Ectodermal cell (in vitro differentiated cells): ENCODE measurements around the gene OR2T27. TPM values are rescaled to one million over a fixed set of nuclear protein-coding genes. Genes with fewer than 3 reads are reported as not detected.
"Not testable (repeated sequence)": the region's sequence is repeated elsewhere in the genome, so short reads cannot be mapped to it uniquely, and the experiment has no call there.

Experiments
- H3K27ac ChIP-seq: 2 replicates; pipeline ENCODE4 v1.7.0; 2013; ENCODE audit warnings: mild to moderate bottlenecking, low read depth, low read length; ENCODE audit not compliant: insufficient read depth, poor library complexity, severe bottlenecking
- H3K27me3 ChIP-seq: 2 replicates; pipeline ENCODE4 v1.7.0; 2013; ENCODE audit warnings: mild to moderate bottlenecking, low read length; ENCODE audit not compliant: insufficient read depth, control insufficient read depth, poor library complexity, severe bottlenecking
- H3K36me3 ChIP-seq: one replicate; pipeline ENCODE4 v1.7.0; 2013; ENCODE audit warnings: low read length; ENCODE audit not compliant: control insufficient read depth, insufficient read depth
- H3K4me1 ChIP-seq: one replicate; pipeline ENCODE4 v1.7.0; 2013; ENCODE audit warnings: low read length; ENCODE audit not compliant: control insufficient read depth, insufficient read depth
- H3K4me3 ChIP-seq: 2 replicates; pipeline ENCODE4 v1.7.0; 2013; ENCODE audit warnings: low read depth, low read length, control low read depth; ENCODE audit not compliant: insufficient read depth
- H3K9me3 ChIP-seq: 2 replicates; pipeline ENCODE4 v1.7.0; 2013; ENCODE audit warnings: mild to moderate bottlenecking, low read length, moderate library complexity; ENCODE audit not compliant: control insufficient read depth
- WGBS, 2 experiments: methylation state at CpG; one replicate each; pipeline ENCODE4 v1.1.7; 2013; ENCODE audit warnings: missing lambda C conversion rate in 2 of 2; 5-methylcytosine and 5-hydroxymethylcytosine counted together
- polyA plus RNA-seq, 4 experiments: library from polyadenylated mRNA; stranded (reverse); fragments of 50-300 nt; gene quantifications; one replicate each; pipeline ENCODE4 v1.2.3, GENCODE V29; 2013

Gene OR2T27, protein sequence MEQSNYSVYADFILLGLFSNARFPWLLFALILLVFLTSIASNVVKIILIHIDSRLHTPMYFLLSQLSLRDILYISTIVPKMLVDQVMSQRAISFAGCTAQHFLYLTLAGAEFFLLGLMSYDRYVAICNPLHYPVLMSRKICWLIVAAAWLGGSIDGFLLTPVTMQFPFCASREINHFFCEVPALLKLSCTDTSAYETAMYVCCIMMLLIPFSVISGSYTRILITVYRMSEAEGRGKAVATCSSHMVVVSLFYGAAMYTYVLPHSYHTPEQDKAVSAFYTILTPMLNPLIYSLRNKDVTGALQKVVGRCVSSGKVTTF
- not detected for polyA plus RNA-seq (2013, experiment 1 of 4)
- polyA plus RNA-seq (2013, experiment 2 of 4): not detected
- not detected for polyA plus RNA-seq (2013, experiment 3 of 4)
- polyA plus RNA-seq (2013, experiment 4 of 4): not detected

DNA sequence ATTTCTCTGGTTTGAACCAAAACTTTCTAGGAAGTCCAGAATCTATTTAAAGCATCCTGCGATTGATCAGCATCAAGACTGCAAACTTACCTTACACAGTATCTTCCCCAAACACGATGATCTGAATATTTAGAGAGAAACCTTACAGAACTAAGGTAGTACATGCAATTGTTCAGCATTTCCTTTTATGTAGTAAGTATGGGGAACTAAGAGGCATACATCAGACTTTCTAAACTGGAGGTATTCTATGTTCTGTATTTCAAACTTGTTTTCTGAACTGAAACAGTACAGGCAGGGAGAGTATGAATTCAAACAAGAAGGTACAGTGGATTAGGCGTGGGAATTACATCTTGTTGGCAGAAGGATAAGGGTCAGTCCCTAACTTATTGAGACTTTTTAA is at the start of gene OR2T27:
Gene OR2T27, minus strand, starts transcription at position 175 of the 400 bp plus-strand sequence. CDS start 4,644 bp downstream, outside the sequence.
- not testable (repeated sequence) for H3K4me3 ChIP-seq, H3K4me1 ChIP-seq, H3K36me3 ChIP-seq, H3K27ac ChIP-seq, H3K27me3 ChIP-seq, H3K9me3 ChIP-seq
- WGBS, 2 experiments: no CpG with 5 or more reads among the region's 3 CpGs

DNA sequence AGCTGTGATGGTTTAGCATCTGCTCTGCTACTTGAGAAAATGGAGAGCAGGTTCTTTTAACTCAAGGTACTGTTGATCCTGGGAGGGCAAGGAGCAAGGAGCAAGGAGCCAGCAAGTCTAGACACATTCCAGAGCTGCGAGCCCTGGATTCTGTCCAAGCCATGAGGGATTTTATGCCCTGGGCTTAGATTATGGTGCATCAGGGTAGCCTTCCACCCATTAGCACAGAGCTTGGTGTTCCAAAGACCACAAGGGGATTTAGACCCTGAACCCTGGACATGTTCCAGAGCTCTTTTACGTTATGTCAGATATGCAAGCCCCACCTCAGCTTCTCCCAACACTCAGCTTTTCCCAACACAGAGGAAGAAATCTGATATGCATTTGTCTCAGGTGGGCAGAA is 49.3 kb upstream of the OR2T27 start:
- H3K4me1 ChIP-seq: no peaks in the 10 kb centered on the region
- WGBS, 2 experiments: 69 to 74% methylated on average over 2 of the region's 2 CpGs
- H3K36me3 ChIP-seq: no peaks in the 10 kb centered on the region
- no peaks in the 10 kb centered on the region for H3K27me3 ChIP-seq
- H3K9me3 ChIP-seq: peaks cover 10% of the 10 kb centered on the region
- no peak overlapping the region for H3K4me3 ChIP-seq
- no peak overlapping the region for H3K27ac ChIP-seq

DNA sequence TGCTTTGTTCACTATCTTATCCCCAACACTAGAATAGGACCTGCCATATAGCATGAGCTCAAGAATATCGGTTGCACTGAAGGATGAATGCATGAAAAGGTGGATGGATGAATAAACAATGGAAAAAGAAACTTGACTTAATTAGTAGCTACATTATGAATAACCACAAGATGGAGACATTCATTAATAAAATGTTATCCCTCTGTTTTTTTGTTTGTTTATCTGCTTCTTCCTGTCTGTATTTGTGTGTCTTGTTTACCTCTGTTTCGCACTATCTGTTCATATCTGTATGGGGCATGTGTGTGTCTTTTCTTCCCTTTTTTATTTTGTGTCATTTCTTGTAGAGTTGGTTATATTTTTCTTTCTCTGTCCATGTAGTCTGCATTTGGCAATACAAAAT is 48.3 kb upstream of the OR2T27 start:
- no peak overlapping the region for H3K27ac ChIP-seq
- H3K4me3 ChIP-seq: no peak overlapping the region
- 82 to 89% methylated on average over 1 of the region's 2 CpGs for WGBS, 2 experiments
- H3K27me3 ChIP-seq: no peaks in the 10 kb centered on the region
- H3K4me1 ChIP-seq: no peaks in the 10 kb centered on the region
- no peaks in the 10 kb centered on the region for H3K36me3 ChIP-seq
- H3K9me3 ChIP-seq: peaks cover 9% of the 10 kb centered on the region

DNA sequence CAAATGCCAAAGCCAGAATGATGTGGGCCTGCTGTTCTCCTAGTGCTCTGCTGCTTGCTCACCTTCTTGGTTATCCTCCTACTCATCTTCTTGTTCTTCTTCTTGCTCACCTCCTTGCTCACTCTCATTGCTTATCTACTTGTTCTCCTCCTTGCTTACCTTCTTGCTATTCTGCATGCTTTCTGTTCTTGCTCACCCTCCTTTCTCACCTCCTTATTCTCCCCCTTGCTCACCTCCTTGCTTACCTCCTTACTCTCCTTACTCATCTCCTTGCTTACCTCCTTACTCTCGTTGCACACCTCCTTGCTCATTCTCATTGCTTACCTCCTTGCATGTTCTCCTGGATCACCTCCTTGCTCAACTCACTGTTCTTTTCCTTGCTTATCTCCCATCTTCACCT is 47.4 kb upstream of the OR2T27 start, which contains the start of gene OR14I1:
Gene OR14I1, minus strand, starts transcription at position 53 of the 400 bp plus-strand sequence.
- no peak within 1 kb of the TSS for H3K4me3 ChIP-seq
- no peaks in the 10 kb centered on the region for H3K4me1 ChIP-seq
- H3K9me3 ChIP-seq: peaks cover 9% of the 10 kb centered on the region
- no peaks in the 10 kb centered on the region for H3K36me3 ChIP-seq
- no peaks in the 10 kb centered on the region for H3K27me3 ChIP-seq
- WGBS, 2 experiments: 62 to 63% methylated on average over 1 of the region's 1 CpG
- no peak within 1 kb of the TSS for H3K27ac ChIP-seq

DNA sequence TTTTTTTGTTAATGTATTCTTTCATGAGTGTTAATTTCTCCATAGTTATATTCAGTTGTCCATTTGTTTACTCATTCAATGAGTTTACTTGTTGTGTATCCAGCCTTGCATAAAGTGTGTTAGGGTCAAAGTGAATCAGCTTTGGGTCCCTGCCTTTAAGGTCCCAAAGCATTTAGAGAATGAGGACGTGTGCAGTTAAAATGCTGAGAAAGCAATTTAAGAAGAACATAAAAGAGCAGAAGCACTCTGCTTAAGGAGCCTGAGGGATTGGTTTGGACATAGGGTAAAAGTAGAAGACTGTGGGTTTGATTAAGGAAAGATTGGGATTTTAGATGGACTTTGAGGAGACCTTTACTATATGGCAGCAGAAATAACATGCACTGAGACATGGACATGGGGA is 43.8 kb upstream of the OR2T27 start:
- H3K4me1 ChIP-seq: no peaks in the 10 kb centered on the region
- WGBS, 2 experiments: 40 to 42% methylated on average over 1 of the region's 1 CpG
- H3K27me3 ChIP-seq: no peaks in the 10 kb centered on the region
- no peak overlapping the region for H3K27ac ChIP-seq
- no peaks in the 10 kb centered on the region for H3K36me3 ChIP-seq
- H3K9me3 ChIP-seq: peaks cover 19% of the 10 kb centered on the region
- no peak overlapping the region for H3K4me3 ChIP-seq

DNA sequence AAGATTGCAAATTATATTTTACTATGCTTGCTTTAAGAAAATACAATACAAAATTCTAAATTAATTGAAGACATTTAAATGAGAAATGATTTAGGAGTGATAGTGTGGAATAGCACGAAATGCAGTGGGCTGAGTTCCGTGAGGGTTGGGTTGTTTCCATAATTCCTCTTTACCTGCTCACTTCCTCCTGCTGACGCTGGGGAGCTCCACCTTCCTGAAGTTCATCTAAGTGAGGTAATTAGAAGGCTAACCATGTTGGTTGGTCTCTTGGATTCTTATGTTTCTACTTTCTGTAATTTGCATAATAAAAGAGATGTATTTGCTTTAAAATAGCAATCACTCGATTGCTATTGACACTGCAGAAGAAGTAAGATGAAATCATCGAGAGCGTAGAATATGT is 42.6 kb upstream of the OR2T27 start:
- Histone ChIP-seq H3K27ac (no peak overlapping the region), H3K4me3 (no peak overlapping the region), H3K27me3 (no peaks in the 10 kb centered on the region), H3K36me3 (no peaks in the 10 kb centered on the region), H3K9me3 (peaks cover 14% of the 10 kb centered on the region), H3K4me1 (no peaks in the 10 kb centered on the region)
- 80 to 82% methylated on average over 5 to 6 of the region's 6 CpGs for WGBS, 2 experiments

DNA sequence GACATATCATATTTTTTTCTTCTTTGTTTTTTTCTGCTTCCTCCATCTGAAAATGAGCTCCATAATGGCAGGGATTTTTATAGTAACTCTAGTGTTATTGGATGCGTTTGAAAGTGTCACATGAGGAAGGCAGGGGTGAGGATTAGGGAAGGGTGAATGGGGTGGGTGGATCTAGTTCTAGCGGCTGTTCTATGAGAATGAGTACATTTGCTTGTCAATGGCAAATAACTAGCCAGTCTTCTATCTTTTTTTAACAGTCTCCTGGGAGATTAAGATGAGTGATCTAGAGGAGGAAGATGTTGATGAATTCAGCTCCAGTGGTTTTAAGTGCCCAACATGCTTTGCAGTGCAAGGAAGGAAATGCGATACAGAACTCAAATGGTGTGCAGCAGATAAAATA is 41.4 kb upstream of the OR2T27 start:
- no peaks in the 10 kb centered on the region for H3K36me3 ChIP-seq
- 70 to 74% methylated on average over 3 of the region's 3 CpGs for WGBS, 2 experiments
- H3K4me3 ChIP-seq: no peak overlapping the region
- peaks cover 14% of the 10 kb centered on the region for H3K9me3 ChIP-seq
- H3K27ac ChIP-seq: no peak overlapping the region
- H3K4me1 ChIP-seq: no peaks in the 10 kb centered on the region
- H3K27me3 ChIP-seq: no peaks in the 10 kb centered on the region

DNA sequence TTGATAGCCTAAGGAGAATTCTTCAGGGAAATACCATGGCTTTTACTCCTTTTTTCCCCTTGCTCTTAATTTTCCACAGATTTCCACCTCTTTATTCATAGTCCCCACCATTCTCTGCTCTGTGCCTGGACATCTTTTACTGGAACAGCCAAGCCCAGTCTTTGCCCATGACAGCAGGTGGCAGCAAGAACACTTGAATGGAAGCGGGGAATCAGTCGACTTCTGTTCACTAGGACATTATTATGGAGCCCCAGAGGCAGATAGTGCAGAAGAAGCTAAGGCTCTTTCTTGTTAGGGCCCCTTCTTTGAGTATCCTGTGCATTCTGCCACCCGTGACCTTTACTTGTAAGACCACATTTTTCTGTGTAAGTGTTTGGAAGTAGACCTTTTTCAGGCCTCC is 40.9 kb upstream of the OR2T27 start:
- Histone ChIP-seq H3K36me3 (no peaks in the 10 kb centered on the region), H3K4me3 (no peak overlapping the region), H3K4me1 (no peaks in the 10 kb centered on the region), H3K27ac (no peak overlapping the region), H3K27me3 (no peaks in the 10 kb centered on the region), H3K9me3 (peaks cover 14% of the 10 kb centered on the region)
- 68% methylated on average over 3 of the region's 3 CpGs for WGBS, 2 experiments

DNA sequence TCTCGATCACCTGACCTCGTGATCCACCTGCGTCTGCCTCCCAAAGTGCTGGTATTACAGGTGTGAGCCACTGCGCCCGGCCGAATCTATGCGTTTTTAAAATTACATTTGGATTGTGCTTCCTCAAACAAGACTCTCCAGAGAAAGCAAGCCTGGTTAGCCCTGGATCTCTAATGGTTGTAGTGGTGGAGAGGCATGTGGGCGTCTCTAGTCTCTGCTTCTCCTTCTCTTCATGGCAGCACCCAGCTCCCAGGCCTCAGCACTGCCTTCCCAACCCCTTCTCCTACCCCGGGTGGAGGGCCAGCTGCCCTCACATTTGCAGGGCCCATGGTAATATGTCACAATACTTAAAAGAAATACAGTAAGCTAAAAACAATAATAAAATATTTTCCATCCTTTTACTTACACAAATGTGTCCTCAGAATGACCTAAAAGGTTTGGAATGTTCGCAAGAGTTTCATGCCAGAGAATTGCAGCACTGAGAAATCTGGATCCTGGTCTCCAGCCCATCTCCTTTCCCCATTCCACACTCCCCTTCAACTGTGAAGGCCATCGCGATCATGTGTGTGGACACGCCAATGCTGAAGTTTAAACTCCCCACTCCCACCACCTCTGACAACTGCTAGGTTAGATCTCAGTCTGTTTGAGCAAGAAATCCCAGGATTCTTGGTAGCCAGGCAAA is 40.3 kb upstream of the OR2T27 start:
- H3K4me3 ChIP-seq: no peak overlapping the region
- WGBS, 2 experiments: 82 to 85% methylated on average over 12 to 13 of the region's 13 CpGs
- no peaks in the 10 kb centered on the region for H3K36me3 ChIP-seq
- H3K9me3 ChIP-seq: peaks cover 14% of the 10 kb centered on the region
- no peaks in the 10 kb centered on the region for H3K4me1 ChIP-seq
- no peaks in the 10 kb centered on the region for H3K27me3 ChIP-seq
- H3K27ac ChIP-seq: no peak overlapping the region

DNA sequence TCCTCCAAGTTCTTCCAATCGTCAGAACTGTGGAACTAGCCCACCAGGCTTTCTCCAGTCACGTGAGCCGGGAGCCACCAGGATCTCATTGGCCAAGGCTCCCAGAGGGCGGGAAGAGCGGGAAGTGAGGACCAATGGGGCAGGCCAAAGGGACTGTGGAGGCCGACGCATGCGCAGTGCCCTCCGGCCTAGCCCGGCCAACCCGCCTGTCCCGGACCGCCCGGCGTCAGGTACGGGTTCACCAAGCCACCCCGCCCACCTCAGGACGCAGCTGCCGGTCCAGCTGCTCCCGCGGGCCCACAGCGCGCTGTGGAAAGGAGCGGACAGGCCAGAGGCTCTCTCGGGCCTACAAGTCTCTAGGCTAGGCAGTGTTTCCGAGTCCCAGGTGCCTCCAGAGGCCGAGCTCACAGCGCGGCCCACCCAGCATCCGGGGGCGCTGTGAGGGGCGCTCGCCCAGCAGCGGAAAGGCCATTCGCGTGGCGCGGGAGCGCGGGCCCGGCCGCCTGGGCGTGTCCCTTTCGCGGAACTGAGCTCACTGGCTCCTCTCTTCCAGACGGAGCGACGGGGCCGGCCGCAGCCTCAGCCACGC is 36.3 kb upstream of the OR2T27 start:
- no peaks in the 10 kb centered on the region for H3K36me3 ChIP-seq
- H3K9me3 ChIP-seq: peaks cover 5% of the 10 kb centered on the region
- no peak overlapping the region for H3K4me3 ChIP-seq
- no peaks in the 10 kb centered on the region for H3K27me3 ChIP-seq
- H3K4me1 ChIP-seq: no peaks in the 10 kb centered on the region
- 87 to 88% methylated on average over 51 of the region's 51 CpGs for WGBS, 2 experiments
- H3K27ac ChIP-seq: no peak overlapping the region
